NOMO-1 treated with dmso at 0.1 percent for 144 hours (cell line): ENCODE data around the gene PIP5KL1.

Experiments
- DNase-seq: peaks from one replicate; lab custom pipeline; 2025; ENCODE audit not compliant: unreplicated experiment; lab: John Stamatoyannopoulos, UW

Gene PIP5KL1

DNA sequence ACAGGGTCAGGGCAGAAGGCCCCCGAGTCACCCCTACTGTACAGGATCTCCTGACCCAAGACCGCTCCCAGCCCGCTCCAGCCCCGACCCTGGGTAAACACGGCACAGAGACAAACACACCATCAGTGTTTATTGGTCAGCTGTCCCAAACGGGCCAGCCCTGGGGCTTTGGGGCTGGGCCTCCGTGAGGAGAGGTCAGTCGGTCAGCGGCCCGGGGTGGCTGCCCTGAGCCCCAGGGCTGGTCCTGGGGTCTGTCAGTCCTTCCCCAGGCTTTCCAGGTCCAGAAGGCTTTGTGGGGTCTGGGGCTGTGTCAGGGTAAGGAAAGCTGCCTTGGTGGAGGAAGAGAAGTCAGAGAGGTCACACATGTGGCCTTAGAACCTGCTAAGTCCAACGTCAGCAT, 4.4 kb upstream of the PIP5KL1 start:
- DNase-seq, result no peak

DNA sequence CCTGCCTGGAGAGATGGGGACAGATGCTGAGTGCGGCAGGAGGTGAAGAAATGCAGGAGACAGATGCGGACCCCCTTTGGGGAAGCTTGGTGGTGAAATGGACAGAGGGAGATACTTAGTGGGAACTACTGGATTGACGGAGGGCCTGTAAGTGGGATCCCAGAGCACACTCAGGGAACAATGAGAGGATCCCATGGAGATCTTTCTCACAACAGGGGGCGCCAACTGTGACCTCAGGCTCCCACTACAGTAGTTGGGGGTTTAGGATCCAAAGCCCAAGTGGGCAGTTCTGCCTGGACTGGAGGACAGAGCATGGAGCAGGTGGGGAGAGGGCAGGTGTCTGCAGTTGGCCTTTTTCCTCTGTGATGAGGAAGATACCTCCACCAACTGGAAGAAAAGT, 3.7 kb upstream of the PIP5KL1 start:
- DNase-seq, result no peak

DNA sequence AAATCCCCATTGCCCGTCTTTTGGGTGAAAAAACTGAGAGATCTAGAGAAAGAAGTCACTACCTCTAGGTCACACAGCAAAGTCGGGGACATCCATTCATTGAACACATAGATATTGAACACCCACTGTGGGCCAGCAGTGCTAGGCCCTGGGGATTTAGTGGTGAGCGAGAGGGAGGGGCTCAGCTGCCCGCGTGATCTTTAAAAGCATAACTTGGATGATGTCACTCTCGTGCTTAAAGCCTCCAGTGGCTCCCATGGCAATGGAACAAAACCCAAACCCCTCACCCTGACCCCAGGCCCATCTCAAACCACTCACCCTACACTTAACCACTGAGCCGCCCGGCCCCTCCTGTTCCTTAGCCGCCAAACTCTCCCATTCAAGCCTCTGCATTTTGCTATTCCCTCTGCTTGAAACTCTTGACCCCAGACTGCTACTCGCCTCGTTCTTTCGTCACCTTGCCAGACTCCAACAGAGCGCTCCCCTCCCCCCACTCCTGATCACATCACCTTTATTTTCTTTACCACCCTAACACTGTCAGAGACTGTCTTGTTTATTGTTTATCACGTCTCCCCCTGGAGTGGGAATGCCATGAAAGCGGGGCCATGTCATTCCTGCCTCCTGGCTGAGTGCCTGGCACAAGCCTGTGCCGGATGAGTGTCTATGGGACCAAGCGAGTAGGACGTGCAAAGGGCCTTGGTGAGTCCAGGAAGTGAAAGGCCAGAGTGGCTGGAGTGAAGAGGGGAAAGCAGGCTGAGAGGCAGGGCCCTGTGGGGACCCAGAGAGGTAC, 710 bp upstream of the PIP5KL1 start:
- DNase-seq, result no peak

DNA sequence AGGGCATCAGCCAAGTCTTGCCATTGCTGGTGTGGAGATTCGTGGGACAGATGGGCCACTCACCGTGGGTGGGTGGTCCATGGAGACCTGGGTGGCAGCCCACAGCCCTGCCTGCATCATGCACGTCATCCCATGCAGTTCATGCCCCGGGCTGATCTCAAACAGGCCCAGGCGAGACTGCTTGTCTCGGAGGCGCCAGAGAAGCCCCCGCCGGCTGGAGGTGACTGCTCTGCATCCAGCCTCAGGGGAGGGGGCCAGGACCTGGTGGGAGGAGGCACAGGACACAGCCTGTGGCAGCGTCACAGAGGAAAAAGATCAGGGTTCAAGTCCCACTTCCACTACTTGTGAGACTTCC, 975 bp downstream of the PIP5KL1 start:
- DNase-seq, result no peak

DNA sequence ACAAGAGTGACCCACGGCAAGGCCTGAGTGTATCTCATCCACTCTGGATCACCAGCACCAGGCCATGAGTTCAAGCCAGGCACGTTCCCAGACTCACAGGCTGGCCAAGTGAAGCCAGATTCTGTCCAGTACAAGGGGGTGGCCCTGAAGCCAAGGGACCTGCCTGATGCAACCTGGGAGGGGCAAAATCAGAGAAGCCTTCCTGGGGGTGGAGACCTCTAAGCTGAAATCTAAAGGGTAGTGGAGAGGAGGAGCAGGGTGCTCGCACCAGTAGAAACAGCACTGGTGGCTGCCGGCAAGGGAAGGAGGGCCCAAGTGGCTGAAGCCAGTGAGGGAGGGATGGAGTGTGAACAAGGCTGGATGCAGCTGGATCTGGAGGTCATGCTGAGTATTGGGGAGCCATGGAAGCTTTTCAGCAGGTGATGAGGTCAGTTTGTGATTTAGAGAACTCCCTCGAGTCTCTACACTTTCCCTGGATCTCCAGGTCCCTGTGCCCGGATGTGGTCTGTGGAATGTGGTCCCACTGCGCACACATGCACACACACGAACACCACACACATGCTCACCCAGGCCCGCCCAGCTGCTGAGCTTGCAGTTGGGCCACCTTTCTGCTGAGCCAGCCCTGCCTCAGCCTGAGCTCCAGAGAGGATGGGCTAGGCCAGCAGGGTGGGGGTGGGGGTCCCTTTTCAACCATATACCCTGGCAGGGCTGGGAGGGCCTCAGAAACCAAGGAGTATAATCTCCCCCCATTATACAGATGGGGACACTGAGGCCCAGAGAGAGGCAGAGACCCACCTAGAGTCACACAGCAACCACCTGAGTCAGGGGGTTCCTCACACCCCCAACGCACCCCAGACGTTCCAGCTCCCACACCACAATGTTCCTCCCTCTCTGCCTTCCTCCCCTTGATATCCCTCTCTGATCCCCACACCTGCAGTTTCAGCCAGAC, 1.6 kb downstream of the PIP5KL1 start:
- DNase-seq, result no peak

DNA sequence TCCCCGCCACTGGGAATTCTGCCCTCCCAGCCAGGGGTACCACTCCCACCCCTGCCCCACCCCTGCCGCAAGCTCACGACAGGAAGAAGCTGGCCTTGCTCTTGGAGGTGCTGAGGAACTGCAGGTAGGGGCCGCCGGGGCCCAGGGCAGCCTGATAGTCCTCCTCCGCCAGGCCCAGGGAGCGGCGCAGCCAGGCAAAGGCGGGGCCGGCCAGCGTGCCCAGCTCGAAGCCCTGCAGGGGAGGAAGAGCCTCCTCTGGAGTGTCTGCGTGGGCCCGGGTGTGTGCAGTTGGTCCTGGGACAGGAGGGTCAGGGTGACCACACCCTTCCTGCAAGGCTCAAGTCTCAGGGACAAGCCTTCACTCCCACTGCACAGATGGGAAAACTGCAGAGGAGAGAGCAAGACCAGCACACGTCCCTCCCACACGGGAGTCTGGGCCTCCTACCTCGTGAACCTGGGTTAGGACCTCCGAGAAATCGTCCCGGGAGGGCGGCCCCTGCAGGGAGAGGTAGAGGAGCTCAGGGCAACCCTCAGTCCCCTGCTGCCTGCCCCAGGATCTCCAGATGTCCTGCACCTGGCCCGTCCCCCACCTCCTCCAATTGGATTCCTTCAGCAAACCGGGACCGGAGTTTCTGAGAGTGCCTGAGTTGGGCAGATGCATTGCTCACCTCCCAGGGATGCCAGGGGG, 2.4 kb downstream of the PIP5KL1 start:
- DNase-seq, result no peak

DNA sequence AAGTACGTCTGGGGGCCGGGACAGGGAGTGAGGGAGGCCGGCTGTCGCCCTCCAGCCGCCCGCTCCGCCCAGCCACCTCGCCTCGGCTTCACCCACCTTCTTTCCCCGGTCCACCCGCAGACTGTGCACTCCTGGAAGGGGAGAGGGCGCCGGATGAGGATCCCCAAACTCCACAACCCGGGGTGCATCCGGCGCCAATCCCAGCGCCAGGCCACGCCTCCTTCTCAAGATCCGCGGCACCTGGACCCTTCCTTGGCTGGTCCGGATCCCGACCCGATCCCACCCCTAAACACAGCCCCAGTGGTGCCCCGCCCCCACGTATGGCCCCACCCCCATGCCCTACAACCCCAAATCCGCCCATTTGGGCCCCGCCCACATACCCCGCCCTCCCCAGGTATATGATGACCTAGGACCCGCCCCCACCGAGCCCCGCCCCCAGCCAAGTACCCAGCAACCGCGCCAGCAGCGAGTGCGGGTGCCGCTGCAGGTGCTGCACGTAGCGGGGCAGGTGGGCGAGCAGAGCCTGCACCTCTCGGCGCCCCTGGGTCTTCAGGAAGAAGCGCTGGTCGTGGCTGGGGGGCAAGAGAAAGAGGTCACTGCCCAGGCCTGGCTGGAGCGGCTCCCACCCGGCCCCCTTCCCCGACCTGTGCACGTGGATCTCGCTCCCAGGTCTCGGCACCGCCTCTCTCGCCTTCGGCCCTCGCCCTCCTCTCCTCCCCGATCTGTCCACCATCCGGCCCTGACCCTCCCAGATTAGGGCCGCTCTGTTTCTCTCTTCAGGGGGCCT, 3.2 kb downstream of the PIP5KL1 start:
- DNase-seq, result no peak

DNA sequence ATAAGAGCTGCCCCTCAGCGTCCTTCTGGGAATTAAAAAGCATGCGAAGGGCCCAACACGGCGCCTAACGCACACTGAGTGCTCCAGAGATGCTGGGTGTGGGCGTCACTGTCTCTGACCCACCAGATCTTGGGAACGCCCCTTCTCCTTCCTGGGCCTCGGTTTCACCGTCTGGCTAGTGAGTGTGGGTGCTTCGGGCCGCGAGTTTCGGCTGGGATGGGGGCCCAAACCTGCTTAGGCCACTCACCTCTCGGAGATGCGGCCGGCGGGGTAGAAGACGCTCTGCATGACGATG, 3.7 kb downstream of the PIP5KL1 start:
- DNase-seq, result no peak

DNA sequence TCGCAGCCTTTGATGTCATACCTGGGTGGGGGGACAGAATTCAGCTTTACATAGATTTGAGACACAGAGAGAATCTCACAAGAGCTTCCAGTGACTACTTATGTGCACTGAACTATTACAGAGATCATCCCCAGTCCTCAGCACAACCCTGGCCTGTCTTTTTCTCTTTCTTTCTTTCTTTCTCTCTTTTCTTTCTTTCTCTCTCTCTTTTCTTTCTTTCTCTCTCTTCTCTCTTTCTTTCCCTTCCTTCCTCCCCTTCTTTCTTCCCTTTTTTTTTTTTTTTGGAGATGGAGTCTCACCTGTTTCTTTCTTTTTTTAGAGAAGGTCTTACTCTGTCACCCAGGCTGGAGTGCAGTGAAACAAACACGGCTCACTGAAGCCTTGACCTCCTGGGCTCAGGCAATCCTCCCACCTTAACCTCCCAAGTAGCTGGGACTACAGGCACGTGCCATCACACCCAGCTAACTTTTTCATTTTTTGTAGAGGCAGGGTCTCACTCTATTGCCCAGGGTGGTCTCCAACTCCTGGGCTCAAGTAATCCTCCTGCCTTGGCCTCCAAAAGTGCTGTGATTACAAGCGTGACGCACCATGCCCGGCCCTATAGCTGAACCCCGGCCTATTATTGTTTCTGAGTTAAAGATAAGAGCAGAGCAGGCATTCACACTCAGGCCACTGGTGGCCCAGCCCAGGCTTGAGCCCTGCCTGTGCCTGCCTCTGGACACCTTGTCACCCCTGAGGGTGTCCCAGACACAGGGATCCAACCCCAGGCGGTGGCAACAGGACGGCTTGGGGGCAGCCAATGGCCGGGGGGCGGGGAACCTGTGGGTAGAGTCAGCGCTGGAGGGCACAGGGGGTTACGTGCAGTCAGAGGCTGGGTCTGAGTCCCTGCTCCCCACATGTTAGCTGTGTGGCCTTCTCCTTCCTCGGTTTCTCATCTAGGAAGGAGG, 4.3 kb downstream of the PIP5KL1 start:
- DNase-seq, result no peak

DNA sequence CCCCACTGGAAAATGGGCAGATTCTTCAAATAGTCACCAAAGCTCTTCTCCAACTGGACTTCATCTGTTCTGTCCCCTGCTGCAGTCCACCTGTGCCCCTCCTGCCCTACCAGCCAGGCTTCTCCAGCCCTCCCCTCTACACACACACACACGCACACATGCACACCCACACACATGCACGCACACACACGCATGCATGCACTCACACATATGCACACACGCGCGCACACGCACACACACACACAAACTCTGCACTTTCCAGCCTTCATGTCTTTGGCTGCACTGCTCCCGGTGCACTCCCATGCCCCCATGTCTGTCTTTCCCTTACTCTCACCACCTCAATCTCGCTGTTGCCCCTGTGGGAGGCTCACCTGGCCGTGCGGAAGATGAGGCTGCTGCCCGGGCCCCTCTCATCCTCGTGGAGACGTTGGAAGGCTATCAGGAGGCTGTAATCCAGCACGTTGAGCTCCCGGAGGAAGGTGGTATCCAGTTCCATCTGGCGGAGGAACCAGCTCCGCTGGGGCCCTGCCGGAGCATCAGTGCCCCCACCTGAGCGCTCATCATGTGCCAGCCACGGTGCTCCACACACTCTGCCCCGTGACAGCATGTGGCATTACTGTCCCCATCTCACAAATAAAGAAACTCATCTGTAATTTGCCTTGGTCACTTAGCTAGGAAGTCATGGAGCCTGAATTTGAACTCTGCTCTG, 5.7 kb downstream of the PIP5KL1 start:
- DNase-seq, result no peak

DNA sequence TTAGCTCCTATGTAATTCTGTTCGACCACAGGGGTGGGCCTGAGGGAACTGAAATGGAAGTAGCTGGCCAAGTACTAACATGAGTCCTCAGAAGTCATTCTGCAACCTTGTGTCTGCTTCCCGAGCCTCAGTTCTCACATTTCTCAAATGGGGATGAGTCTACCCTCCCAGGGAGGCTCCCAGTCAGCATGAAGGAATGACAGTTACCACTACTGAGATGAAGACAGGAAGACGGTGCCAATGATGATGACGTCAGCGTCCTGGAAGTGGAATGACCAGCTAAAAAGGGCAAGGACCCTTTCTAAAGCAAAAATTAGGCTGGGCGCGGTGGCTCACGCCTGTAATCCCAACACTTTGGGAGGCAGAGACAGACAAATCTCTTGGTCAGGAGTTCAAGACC, 6.8 kb downstream of the PIP5KL1 start:
- DNase-seq, result no peak

DNA sequence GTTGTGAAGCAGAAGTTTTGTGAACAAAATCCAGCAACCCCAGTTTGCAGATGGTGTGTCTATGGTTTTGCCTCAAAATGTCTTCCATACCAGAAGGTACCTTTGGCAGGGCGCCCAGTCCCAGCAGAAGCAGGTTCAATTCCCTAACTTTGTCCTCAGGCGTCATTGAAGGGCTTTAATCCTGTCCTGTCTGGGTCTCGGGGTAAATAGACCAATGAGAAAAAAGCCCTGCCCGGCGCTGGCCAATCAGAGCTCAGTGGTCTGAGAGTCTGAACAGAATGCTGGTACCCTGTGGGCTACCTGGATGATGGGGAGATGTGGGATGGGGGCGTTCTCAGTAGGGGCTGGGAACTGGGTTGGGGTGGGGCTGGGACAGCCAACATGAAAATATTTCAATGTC, 7.5 kb downstream of the PIP5KL1 start:
- no peak for DNase-seq

DNA sequence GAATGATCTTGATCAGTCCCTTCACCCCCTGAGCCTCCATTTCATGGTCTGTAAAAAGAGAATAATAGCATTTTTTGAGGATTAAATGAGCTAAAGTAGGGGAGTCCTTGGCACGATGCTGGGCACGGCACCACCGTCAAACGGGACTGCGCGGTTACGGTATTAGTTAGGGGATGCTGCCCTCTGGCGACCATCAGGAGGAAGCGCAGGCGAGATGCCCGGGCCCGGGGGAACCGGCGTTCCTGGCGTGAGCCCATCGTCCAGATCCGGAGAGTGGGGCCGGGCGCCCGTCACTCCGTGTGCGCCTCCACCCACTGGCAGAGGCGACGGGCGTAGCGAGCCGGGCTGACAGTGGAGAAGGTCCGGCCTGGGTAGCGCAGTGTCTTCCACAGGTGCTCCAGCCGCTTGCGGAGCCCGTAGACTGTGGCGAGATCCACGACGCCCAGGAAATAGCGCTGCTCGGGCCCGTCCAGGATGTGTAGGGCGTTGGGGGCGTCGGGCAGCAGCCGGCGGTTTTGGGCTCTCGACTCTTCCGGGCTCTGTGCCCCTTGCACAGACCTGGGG, 8.9 kb downstream of the PIP5KL1 start:
- DNase-seq, result peak; percentile 17

DNA sequence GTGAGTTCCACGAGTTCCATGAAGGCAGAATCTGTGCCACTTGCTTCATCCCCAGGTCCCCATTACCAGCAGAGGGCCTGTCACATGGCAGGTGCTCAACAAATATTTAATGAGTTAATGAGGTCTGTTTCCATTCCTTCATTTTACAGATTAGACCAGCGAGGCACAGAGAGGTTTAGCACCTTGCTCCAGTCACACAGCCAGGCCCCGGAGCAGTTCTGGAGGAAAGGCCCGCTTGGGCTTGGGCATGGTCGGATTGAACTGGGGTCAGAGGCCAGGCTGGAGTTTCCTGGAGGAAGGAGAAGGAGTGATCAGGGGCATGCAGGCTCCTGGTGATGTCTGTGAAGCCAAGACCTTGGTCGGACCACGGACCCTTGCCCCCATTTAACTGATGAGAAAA, 9.8 kb downstream of the PIP5KL1 start:
- DNase-seq, result no peak

DNA sequence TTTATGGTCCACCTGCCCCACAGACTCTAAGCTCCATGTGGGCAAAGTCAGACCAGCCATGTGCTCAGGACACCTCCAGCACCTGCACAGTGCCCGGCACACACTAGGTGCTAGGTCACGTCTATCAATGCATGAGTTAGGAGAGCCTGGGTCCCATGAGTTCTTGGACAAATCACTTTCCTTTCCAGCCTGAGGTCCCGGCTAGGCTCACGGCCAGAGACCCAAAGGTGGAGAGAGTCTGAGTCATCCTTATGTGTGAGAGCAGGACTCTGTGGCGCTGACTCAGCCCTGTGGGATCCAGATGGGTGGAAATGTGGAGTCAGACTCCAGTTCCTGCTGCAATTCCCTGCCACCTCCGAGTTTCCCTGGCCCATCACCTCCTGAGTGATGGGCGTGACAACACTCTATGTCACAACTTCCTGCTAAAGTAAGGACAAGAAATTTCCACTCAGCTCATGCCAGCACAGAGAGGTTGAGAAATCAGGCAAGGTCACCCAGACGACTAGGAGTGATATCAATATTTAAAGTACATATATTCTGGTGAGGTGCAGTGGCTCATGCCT, 11.2 kb downstream of the PIP5KL1 start:
- DNase-seq, result peak; percentile 27

DNA sequence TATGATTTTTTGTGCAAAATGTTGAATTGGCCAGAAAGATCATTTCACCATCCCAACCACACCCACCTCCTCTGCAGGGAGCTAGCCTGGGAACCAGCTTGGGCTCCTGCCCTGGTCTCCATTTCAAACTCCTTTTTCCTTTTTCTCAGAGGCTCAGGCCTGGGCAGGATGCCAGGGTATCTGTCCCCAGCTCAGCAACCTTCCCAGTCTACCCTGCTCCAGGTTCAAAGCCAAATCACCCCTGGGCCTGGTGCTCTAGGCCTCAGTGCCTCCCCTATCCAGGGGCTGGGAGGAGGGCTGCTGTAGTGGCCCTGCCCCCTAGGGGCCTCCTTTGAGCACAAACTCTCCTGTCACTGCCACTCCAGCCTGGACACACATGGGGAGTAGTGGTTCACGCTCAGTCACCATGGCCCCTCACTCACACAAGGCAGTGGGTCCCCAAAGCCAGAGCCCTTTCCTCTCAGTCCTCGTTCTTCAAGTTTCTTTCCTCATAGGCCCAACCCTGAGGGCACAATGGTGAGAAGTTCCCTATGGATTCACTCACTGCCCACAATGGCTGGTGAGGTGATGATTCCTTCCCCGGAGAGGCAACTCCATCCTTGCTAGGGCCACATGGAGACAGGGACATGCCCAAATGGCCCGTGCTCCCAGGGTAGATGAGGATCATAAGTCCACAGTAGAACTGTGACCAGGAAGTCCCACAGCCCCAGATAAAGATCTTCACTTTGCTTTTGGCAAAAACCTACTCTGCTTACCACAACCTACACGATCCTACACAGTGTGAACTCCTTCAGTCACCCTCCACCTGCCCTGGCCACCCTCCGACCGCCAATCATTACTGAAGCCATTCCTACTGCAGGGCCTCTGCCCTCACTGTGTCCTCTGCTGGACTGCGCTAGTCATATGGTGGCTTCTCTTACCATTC, 12.1 kb downstream of the PIP5KL1 start:
- DNase-seq, result no peak

DNA sequence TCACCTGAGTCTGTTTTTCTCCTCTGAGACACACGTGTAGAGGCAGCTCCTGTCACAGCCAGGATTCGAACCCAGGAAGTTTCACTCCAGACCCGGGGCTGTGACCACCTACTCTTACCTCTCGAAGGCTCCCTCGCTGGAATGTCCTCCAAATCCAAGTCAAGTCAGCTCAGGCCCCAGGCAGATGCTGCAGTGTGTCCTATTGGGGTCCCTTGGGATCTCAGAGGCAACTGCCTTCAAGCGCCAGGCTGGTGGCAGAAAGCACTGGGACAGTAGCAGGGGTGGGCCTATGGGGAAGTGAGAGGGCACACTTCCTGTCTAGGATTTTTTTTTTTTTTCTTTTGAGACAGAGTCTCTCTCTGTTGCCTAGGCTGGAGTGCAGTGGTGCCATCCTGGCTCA, 13.0 kb downstream of the PIP5KL1 start:
- DNase-seq, result peak; percentile 33
